ENCODE measurements around the gene LAD1.

DNA sequence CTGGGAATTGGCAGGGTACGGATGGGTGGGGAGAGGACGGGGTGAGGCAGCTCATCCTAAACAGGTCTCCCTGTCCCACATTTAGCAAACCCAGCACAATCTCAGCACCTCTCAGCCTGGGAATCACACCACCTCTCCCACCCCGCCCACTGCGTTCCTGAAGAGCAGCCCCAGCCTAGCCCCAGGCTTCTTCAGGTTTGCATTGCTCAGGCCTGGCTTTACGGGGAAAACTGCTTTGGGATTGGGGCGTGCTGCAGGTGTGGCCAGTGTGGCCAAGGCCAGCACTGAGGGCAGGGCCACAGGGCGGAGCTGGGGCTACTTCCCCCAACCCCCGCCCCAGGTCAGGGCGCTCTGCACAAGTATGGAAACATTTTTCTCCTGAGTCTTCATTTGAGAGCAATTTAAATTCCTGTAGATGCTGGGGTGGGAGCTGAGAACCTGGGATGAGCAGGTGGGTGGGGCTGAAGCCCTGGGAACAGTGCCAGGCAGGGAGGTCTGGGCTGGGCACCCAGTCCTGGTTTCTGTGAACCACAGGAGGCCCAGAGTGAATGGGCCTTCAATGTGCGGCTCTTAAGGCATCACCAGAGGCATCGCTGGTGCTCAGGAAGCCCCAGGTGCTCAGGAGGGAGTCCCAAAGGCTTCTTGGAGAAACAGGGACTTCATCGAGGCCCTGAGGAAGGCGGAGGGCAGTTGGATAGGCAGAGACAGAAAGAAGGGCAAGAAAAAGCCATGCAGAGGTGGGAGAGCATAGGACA lies 45.8 kb downstream of the LAD1 start:
- TF ChIP-seq, protein P1, sequence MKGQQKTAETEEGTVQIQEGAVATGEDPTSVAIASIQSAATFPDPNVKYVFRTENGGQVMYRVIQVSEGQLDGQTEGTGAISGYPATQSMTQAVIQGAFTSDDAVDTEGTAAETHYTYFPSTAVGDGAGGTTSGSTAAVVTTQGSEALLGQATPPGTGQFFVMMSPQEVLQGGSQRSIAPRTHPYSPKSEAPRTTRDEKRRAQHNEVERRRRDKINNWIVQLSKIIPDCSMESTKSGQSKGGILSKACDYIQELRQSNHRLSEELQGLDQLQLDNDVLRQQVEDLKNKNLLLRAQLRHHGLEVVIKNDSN (IDR thresholded peaks at IDR 0.05; ENCODE audit: borderline replicate concordance, low read depth), result no peak
- no peak for TF ChIP-seq SIN3A (IDR thresholded peaks at IDR 0.05; ENCODE audit: borderline replicate concordance, low read depth, low read length)
- TF ChIP-seq, protein P2, sequence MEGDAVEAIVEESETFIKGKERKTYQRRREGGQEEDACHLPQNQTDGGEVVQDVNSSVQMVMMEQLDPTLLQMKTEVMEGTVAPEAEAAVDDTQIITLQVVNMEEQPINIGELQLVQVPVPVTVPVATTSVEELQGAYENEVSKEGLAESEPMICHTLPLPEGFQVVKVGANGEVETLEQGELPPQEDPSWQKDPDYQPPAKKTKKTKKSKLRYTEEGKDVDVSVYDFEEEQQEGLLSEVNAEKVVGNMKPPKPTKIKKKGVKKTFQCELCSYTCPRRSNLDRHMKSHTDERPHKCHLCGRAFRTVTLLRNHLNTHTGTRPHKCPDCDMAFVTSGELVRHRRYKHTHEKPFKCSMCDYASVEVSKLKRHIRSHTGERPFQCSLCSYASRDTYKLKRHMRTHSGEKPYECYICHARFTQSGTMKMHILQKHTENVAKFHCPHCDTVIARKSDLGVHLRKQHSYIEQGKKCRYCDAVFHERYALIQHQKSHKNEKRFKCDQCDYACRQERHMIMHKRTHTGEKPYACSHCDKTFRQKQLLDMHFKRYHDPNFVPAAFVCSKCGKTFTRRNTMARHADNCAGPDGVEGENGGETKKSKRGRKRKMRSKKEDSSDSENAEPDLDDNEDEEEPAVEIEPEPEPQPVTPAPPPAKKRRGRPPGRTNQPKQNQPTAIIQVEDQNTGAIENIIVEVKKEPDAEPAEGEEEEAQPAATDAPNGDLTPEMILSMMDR (IDR thresholded peaks at IDR 0.05), result no peak
- TF ChIP-seq POLR2AphosphoS5 (IDR thresholded peaks at IDR 0.05; ENCODE audit: low read depth, low read length), result no peak
- TF ChIP-seq EP300 (IDR thresholded peaks at IDR 0.05; ENCODE audit: borderline replicate concordance in 1 of 2, low read depth in 1 of 2, low read length in 1 of 2), result no peak
- TF ChIP-seq, protein P3, sequence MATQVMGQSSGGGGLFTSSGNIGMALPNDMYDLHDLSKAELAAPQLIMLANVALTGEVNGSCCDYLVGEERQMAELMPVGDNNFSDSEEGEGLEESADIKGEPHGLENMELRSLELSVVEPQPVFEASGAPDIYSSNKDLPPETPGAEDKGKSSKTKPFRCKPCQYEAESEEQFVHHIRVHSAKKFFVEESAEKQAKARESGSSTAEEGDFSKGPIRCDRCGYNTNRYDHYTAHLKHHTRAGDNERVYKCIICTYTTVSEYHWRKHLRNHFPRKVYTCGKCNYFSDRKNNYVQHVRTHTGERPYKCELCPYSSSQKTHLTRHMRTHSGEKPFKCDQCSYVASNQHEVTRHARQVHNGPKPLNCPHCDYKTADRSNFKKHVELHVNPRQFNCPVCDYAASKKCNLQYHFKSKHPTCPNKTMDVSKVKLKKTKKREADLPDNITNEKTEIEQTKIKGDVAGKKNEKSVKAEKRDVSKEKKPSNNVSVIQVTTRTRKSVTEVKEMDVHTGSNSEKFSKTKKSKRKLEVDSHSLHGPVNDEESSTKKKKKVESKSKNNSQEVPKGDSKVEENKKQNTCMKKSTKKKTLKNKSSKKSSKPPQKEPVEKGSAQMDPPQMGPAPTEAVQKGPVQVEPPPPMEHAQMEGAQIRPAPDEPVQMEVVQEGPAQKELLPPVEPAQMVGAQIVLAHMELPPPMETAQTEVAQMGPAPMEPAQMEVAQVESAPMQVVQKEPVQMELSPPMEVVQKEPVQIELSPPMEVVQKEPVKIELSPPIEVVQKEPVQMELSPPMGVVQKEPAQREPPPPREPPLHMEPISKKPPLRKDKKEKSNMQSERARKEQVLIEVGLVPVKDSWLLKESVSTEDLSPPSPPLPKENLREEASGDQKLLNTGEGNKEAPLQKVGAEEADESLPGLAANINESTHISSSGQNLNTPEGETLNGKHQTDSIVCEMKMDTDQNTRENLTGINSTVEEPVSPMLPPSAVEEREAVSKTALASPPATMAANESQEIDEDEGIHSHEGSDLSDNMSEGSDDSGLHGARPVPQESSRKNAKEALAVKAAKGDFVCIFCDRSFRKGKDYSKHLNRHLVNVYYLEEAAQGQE (IDR thresholded peaks at IDR 0.05; ENCODE audit: low read depth, low read length), result no peak
- TF ChIP-seq YY1 (IDR thresholded peaks at IDR 0.05; ENCODE audit: low read depth), result no peak
- no peak for TF ChIP-seq EZH2phosphoT487 (IDR thresholded peaks at IDR 0.05; ENCODE audit: borderline replicate concordance, low read depth)
- no peak for TF ChIP-seq FOSL2 (IDR thresholded peaks at IDR 0.05; ENCODE audit: borderline replicate concordance, low read depth)

Data from SK-N-SH (cell line).